ENCODE measurements around the gene DNASE1L3.

DNA sequence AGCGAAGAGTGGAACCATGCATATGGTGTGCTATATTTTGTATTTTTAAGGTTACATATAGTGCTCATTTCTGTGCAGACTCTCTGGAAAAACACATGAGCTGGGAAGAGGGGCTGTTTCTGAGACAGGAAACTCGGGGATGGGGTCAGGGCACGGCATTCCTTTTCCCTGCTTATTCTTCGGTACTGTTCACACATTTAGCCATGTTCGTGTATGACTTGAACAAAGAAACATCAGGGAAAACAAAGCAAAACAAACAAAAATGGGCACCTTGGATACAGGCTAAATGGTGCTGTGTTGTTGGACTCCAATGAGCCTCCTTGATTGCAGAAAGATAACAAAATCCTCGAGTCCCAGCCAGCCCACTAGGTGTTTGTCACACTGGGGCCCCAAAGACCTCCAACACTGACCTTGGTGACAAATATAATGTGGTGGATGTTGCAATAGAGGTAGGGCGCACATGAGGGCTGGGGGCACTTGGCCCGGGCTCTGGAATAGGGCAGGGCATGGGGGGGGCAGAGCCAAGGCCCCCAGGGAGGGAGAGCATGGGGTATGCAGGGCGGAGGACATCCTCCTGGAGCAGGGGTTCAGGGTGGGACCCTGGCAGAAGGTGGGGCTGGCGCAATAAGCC lies 19.3 kb downstream of the DNASE1L3 start:
- TF ChIP-seq EZH2phosphoT487 (IDR thresholded peaks at IDR 0.05; ENCODE audit: borderline replicate concordance, low read length) = no peak
- TF ChIP-seq, protein P1, sequence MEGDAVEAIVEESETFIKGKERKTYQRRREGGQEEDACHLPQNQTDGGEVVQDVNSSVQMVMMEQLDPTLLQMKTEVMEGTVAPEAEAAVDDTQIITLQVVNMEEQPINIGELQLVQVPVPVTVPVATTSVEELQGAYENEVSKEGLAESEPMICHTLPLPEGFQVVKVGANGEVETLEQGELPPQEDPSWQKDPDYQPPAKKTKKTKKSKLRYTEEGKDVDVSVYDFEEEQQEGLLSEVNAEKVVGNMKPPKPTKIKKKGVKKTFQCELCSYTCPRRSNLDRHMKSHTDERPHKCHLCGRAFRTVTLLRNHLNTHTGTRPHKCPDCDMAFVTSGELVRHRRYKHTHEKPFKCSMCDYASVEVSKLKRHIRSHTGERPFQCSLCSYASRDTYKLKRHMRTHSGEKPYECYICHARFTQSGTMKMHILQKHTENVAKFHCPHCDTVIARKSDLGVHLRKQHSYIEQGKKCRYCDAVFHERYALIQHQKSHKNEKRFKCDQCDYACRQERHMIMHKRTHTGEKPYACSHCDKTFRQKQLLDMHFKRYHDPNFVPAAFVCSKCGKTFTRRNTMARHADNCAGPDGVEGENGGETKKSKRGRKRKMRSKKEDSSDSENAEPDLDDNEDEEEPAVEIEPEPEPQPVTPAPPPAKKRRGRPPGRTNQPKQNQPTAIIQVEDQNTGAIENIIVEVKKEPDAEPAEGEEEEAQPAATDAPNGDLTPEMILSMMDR (conservative IDR thresholded peaks at IDR 0.05; ENCODE audit: low read depth, low read length) = no peak

Data from PC-3 (cell line).